ENCODE measurements around the gene MYO1B. TPM values are rescaled to one million over a fixed set of nuclear protein-coding genes. Genes with fewer than 3 reads are reported as not detected.

The MYO1B gene
- total and polyA plus RNA-seq, 2 of the 8 experiments (the other 6 are each of a cell fraction or from before 2014, with no cell fraction given), result 15.5 to 61.2 TPM

DNA sequence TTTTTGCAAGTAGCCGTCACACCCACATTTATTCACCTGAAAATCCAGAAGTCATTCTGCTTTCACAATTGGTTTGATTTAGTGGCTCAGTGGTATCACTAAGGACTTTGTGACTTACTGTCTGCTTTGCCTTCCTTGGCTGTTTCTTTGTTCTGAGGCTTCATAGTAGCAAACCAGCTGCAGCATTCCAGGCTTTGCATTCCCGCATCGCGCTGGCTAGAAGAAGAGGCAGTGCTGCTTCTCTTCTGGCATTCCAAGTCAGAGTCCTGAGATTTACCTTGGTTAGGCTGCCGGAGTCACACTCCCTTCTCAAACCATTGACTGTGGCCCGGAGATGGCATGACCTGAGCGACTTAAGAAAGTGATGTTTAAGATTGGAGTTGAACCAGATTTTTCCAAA lies 35.1 kb downstream of the MYO1B start (continued):
- TF ChIP-seq SP1 (IDR thresholded peaks at IDR 0.05; ENCODE audit: low read depth, low read length) (peak; percentile 68; the same call in 1 of the 2 replicates), GABPA (IDR thresholded peaks at IDR 0.05; ENCODE audit: borderline replicate concordance, insufficient read depth, low read length) (no peak), KDM5A (IDR thresholded peaks at IDR 0.05; ENCODE audit: low read length) (no peak), EP300 (IDR thresholded peaks at IDR 0.05; ENCODE audit: borderline replicate concordance in 1 of 2, low read depth in 2 of 2, low read length in 2 of 2) (peak in 1 of 2 experiments; percentile 58; a peak in 1 of 3 replicates), YY1 (IDR thresholded peaks at IDR 0.05; ENCODE audit: low read depth, low read length) (no peak), PHF8 (conservative IDR thresholded peaks at IDR 0.05; ENCODE audit: low read depth, low read length) (no peak)

All from H1 (cell line).